Stimulated activated CD8-positive, alpha-beta memory T cell treated with anti-CD3 and anti-CD28 coated beads, Interleukin-15, amount 100 ng/mL, for 24 hours (primary cell): ENCODE results near the gene MYO9A.
"Not testable (repeated sequence)": the region's sequence is repeated elsewhere in the genome, so short reads cannot be mapped to it uniquely, and the experiment has no call there.

Experiments used
- DNase-seq: peaks from one replicate; pipeline ENCODE4 v3.0.0-alpha.2; 2020; ENCODE audit warnings: low read depth

MYO9A gene

GRCh38 chr15:72086920-72087648 lies 30.9 kb downstream of the MYO9A start:
- no peak for DNase-seq

GRCh38 chr15:72086010-72086697 lies 31.8 kb downstream of the MYO9A start:
- DNase-seq, result no peak

GRCh38 chr15:72082176-72082575 lies 35.8 kb downstream of the MYO9A start:
- no peak for DNase-seq

- no peak for DNase-seq
These were observed 39.1 kb downstream of the MYO9A start for GRCh38 chr15:72078887-72079286.

GRCh38 chr15:72077950-72078349 lies 40.0 kb downstream of the MYO9A start:
- no peak for DNase-seq

- DNase-seq, result no peak
These were observed 43.5 kb downstream of the MYO9A start for GRCh38 chr15:72074335-72075060.

GRCh38 chr15:72071448-72071825 lies 46.5 kb downstream of the MYO9A start:
- not testable (repeated sequence) for DNase-seq

GRCh38 chr15:72070817-72071447 lies 47.0 kb downstream of the MYO9A start:
- DNase-seq, result no peak

- DNase-seq, result no peak
These were observed 49.1 kb downstream of the MYO9A start for GRCh38 chr15:72068856-72069255.

GRCh38 chr15:72065801-72066200 lies 52.1 kb downstream of the MYO9A start:
- no peak for DNase-seq

- DNase-seq, result no peak
These were observed 54.8 kb downstream of the MYO9A start for GRCh38 chr15:72063186-72063585.

GRCh38 chr15:72062319-72062718 lies 55.6 kb downstream of the MYO9A start:
- DNase-seq, result no peak

GRCh38 chr15:72060687-72061250 lies 57.2 kb downstream of the MYO9A start:
- no peak for DNase-seq

GRCh38 chr15:72058585-72058984 lies 59.4 kb downstream of the MYO9A start:
- DNase-seq, result no peak

GRCh38 chr15:72057548-72058091 lies 60.3 kb downstream of the MYO9A start:
- DNase-seq, result no peak

GRCh38 chr15:72056217-72056616 lies 61.7 kb downstream of the MYO9A start:
- DNase-seq, result not testable (repeated sequence)

GRCh38 chr15:72053297-72053696 lies 64.7 kb downstream of the MYO9A start:
- not testable (repeated sequence) for DNase-seq

GRCh38 chr15:72050700-72051099 lies 67.2 kb downstream of the MYO9A start:
- DNase-seq, result no peak

- no peak for DNase-seq
These were observed 70.9 kb downstream of the MYO9A start for GRCh38 chr15:72047020-72047419.

- DNase-seq, result no peak
These were observed 73.0 kb downstream of the MYO9A start for GRCh38 chr15:72044956-72045355.

- DNase-seq, result no peak
These were observed 75.1 kb downstream of the MYO9A start for GRCh38 chr15:72042865-72043264.

- no peak for DNase-seq
These were observed 75.9 kb downstream of the MYO9A start for GRCh38 chr15:72042054-72042453.
